ENCODE measurements around the gene TMEM263. TPM values are rescaled to one million over a fixed set of nuclear protein-coding genes. Genes with fewer than 3 reads are reported as not detected.

The TMEM263 gene
- total RNA-seq, 4 donors from 2014 or later, result 14.2 to 30.5 (median 28.1) TPM

DNA sequence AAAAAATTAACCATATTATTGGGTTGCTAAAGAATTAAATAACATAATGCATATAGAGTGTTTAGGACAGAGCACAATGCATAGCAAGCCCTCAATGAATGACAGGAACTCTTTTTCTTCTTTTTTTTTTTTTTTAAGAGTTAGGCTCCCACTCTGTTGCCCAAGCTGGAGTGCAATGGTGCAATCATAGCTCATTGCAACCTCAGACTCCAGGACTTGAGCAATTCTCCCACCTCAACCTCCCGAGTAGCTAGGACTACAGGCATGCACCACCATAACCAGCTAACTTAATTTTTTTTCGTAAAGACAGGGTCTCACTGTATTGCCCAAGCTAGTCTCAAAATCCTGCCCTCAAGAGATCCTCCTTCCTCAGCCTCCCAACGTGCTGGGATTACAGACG lies 51.7 kb downstream of the TMEM263 start:
- H3K4me3 ChIP-seq, result no peak overlapping the region
- no peaks in the 10 kb centered on the region for H3K4me1 ChIP-seq
- H3K27ac ChIP-seq, result no peak overlapping the region
- H3K27me3 ChIP-seq, result no peaks in the 10 kb centered on the region
- no peak for TF ChIP-seq POLR2A (IDR thresholded peaks at IDR 0.05)
- TF ChIP-seq, protein P1, sequence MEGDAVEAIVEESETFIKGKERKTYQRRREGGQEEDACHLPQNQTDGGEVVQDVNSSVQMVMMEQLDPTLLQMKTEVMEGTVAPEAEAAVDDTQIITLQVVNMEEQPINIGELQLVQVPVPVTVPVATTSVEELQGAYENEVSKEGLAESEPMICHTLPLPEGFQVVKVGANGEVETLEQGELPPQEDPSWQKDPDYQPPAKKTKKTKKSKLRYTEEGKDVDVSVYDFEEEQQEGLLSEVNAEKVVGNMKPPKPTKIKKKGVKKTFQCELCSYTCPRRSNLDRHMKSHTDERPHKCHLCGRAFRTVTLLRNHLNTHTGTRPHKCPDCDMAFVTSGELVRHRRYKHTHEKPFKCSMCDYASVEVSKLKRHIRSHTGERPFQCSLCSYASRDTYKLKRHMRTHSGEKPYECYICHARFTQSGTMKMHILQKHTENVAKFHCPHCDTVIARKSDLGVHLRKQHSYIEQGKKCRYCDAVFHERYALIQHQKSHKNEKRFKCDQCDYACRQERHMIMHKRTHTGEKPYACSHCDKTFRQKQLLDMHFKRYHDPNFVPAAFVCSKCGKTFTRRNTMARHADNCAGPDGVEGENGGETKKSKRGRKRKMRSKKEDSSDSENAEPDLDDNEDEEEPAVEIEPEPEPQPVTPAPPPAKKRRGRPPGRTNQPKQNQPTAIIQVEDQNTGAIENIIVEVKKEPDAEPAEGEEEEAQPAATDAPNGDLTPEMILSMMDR (IDR thresholded peaks at IDR 0.05), result no peak
- no peak for DNase-seq
- no peaks in the 10 kb centered on the region for H3K9me3 ChIP-seq
- no peaks in the 10 kb centered on the region for H3K36me3 ChIP-seq

DNA sequence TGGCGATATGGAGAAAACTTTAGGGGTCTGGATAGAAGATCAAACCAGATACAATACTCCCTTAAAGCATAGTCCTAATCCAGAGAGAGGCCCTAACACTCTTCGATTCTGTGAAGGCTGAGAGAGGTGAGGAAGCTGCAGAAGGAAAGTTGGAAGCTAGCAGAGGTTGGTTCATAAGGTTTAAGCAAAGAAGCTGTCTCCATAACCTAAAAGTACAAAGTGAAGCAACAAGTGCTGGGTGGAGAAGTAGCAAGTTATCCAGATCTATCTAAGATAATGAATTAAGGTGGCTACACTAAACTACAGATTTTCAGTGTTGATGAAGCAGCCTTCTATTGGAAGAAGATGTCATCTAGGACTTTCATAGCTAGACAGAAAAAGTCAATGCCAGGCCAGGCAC lies 55.8 kb downstream of the TMEM263 start:
- no peak for TF ChIP-seq POLR2A (IDR thresholded peaks at IDR 0.05)
- TF ChIP-seq, protein P1 (IDR thresholded peaks at IDR 0.05), result no peak

DNA sequence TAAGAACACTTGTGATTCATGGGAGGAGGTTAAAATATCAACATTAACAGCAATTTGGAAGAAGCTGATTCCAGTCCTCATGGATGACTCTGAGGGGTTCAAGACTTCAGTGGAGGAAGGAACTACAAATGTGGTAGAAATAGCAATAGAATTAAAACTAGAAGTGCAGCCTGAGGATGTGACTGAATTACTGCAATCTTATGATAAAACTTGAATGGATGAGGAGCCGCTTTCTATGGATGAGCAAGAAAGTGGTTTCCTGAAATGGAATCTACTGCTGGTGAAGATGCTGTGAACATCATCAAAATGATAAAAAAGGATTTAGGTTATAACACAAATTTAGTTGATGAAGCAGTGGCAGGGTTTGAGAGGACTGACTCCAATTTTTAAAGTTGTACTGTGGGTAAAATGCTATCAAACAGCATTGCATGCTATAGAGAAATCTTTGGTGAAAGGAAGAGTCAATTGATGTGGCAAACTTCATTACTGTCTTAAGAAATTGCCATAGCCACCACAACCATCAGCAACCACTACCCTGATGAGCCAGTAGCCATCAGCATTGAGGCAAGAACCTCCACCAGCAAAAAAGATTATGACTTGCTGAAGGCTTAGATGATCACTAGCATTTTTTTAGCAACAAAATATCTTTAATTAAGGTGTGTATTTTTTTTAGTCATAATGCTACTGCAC lies 57.2 kb downstream of the TMEM263 start:
- Histone ChIP-seq H3K4me3 (no peak overlapping the region), H3K36me3 (no peaks in the 10 kb centered on the region), H3K4me1 (no peaks in the 10 kb centered on the region), H3K27me3 (no peaks in the 10 kb centered on the region), H3K9me3 (no peaks in the 10 kb centered on the region), H3K27ac (no peak overlapping the region)
- TF ChIP-seq, protein P1 (IDR thresholded peaks at IDR 0.05), result no peak
- TF ChIP-seq POLR2A (IDR thresholded peaks at IDR 0.05), result no peak
- DNase-seq, result no peak

More for the DNA sequence above, 55.8 kb downstream of the TMEM263 start:
- no peaks in the 10 kb centered on the region for H3K4me1 ChIP-seq
- H3K36me3 ChIP-seq, result no peaks in the 10 kb centered on the region
- no peaks in the 10 kb centered on the region for H3K27me3 ChIP-seq
- no peak overlapping the region for H3K27ac ChIP-seq
- no peak for DNase-seq
- H3K4me3 ChIP-seq, result no peak overlapping the region
- no peaks in the 10 kb centered on the region for H3K9me3 ChIP-seq

DNA sequence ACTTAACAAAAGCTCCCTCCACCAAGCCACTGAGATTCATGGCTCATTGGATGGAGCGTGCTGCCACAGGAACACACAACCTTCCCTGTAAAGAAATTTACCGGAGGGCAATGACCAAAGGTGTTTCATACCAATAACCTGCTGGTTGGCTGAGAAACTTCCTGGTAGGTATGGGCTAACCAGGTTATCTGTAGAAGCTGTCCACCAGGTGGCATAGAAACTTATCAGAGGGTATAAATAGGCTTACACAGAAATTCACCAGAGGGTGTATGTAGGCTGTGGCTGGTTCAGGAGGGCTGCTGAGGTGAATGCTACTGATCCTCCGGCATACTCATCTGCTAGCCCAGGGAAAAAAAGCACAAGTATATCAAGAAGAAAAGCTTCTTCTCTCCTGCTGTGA lies 58.3 kb downstream of the TMEM263 start:
- Histone ChIP-seq H3K36me3 (no peaks in the 10 kb centered on the region), H3K4me1 (no peaks in the 10 kb centered on the region), H3K27me3 (no peaks in the 10 kb centered on the region), H3K27ac (no peak overlapping the region), H3K9me3 (no peaks in the 10 kb centered on the region), H3K4me3 (no peak overlapping the region)
- no peak for TF ChIP-seq POLR2A (IDR thresholded peaks at IDR 0.05)
- TF ChIP-seq, protein P1 (IDR thresholded peaks at IDR 0.05), result peak in 3 of 6 experiments; percentile 85
- peak in 1 of 3 donors; percentile 75 for DNase-seq

DNA sequence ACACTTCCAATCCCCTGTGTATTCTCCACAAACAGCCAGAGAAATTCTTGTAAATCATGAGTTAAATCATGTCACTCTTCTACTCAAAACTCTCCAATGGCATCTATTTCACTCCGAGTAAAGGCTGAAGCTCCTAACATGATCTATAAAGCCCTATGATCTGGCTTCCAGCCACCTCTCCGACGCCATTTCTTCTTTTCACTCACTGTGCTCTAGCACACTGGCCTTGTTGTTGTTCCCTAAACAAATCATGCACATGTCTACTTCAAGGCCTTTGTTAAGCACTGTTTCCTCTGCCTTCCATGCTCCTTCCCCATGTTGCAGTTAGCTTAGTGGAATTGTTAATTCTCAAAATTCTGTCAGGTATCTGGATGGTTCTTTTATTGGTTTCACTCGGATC lies 61.3 kb downstream of the TMEM263 start:
- Histone ChIP-seq H3K4me1 (no peaks in the 10 kb centered on the region), H3K9me3 (no peaks in the 10 kb centered on the region), H3K36me3 (peaks cover 0 to 8% (median 0%) of the 10 kb centered on the region in 3 donors), H3K27me3 (no peaks in the 10 kb centered on the region), H3K4me3 (no peak overlapping the region), H3K27ac (no peak overlapping the region)
- DNase-seq, result no peak
- TF ChIP-seq, protein P1 (IDR thresholded peaks at IDR 0.05), result no peak
- TF ChIP-seq POLR2A (IDR thresholded peaks at IDR 0.05), result no peak

Measured in Peyer's patch (tissue), 4 donors.